ENCODE data around the gene TMEM255B.
"Not testable (repeated sequence)": the region's sequence is repeated elsewhere in the genome, so short reads cannot be mapped to it uniquely, and the experiment has no call there.

The TMEM255B gene

DNA sequence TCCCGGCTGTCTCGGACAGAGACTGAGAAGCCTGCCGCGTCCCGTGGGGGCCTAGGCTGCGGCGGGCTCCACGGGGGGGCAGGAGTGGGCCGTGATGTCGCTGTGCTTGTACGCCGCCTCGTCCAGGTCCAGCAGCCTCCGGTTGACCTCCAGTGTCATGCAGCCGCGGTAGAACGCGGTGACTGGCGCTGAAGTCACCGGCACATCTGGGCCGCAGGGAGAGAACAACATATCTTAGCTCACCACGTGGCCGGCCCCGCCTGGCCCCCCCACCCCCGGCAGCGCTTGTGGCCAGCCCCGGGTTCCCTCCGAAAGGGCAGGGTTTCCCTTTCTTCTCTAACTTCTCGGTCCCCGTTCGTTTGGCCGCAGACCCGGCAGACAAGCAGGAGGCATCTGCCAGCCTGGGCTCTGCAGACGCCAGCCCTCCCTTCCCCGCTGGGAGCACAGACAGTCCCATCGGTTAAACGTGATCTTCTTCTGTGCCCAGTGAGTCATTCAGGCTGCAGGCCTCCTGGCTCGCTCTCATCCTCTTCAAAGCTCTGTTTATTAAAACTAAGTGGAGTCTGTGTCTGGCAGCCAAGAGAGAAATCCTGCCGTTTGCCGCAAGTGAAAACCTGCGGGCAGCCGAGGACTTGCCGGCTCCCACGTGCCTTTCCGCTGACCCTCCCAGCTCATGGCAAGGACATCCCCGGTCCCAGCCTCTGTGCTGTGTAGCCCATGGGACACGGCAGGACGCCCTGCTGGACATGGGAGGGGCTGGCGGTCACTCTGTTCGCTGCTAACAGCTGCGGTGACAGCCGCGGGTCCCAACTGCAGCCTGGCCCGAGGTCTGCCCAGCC is 62.0 kb downstream of the TMEM255B start:
- DNase-seq = no peak

DNA sequence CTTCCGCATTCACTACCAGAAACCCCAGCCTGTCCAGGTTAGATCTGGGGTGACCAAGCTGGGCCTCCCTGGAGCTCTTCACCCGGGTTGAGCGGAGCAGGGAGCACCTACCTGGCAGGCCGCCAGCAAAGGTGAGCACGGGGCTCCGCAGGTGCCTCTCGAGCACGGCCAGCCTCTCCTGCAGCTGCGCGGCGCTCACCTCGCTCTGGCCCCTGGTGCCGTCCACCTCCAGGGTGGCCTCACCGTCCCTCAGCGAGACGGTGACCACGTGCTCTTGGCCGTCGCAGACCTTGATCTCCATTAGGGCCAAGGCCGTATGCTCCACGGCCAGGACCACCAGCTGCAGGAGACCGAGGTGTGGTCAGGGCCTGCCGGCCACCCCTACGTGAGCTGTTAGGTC is 62.8 kb downstream of the TMEM255B start:
- DNase-seq = no peak

DNA sequence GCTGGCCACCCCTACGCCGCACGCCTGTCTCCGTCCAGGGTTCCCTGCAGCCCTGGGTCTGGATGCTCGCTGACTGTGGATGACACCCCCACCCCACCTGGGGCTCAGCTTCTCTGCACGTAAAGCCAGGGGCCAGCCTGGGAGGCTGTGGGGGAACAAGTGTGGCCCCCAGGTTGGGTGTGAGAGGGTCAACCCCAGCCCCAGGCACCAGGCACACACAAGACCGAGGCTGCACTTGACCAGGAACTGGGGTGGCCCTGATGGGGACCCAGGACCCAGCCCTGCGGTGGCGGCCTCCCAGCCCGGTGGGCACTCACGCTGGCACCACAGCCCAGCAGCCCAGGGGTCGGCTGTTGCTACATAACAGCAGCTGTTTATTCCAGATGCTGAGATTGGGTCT is 63.2 kb downstream of the TMEM255B start:
- no peak for DNase-seq

DNA sequence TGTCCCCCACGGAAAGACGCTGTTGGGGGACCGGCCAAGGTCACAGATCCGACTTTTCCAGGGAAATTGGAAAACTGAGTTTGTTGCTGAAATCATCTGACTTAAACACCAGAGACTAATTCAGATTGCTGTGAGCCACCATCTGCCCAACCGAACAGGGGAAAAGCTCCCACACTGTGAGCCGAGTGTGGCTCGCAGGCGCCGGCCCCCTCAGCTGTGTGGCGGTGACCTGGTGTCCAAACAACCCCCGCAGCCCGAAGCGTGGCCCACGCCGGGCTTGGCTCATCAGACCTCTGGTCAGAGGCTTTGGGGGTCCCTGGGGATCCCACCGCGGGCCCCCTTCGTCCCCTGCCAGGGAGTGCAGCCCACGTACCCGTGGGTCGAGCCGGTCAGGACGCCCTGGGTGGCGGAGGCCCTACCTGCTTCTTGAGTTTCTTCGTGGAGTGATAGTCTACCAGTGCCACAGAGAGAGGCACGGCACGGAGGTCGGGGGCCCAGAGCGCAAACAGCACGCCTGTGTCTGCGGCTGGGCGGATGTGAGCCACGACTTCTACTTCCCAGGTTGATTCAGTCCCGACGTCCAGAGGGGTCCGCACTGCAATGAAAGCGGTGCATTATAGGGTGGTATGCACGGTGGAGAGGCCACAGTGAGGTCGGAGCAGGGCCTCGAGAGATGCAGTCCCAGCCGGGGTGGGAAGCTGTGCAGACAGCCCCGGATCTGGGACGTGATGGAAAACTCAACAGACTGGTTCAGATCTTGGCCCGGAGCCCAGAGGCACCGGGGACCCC is 64.1 kb downstream of the TMEM255B start:
- no peak for DNase-seq

DNA sequence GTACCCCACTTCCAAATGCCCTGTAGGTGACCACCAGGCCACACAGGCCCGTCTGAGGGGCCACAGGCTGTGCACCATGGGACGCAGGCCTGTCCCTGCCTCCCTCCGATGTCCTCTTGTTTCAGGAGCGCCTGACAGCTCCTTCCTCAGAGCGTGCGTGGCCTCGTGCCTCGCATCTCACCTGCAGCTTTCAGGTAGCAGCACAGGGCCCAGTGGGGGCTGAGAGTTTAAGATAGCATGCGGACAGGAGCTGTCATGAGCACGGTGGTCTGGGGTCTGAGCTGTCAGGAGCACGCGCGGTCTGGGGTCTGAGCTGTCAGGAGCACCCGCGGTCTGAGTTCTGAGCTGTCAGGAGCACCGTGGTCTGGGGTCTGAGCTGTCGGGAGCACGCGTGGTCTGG is 64.7 kb downstream of the TMEM255B start:
- DNase-seq = no peak

DNA sequence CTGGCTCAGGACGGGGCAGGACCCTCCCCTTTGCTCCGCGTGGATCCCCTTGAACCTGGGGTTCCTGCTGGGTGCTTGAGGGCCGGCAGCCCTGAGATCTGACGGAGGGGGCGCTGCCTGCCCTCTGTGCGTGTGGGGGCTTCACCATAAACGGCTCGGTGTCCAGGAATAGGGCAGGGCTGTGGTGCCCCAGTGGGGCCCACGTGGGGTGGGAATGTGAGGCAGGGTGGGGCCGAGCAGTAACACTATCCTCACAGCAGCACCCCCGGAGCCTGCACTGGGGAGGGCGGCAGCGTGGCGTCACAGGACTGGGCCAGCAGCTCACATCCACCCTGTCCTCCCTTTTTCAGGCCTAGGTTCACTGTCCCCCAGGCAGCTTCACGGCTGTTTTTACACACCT is 66.8 kb downstream of the TMEM255B start:
- DNase-seq = no peak

DNA sequence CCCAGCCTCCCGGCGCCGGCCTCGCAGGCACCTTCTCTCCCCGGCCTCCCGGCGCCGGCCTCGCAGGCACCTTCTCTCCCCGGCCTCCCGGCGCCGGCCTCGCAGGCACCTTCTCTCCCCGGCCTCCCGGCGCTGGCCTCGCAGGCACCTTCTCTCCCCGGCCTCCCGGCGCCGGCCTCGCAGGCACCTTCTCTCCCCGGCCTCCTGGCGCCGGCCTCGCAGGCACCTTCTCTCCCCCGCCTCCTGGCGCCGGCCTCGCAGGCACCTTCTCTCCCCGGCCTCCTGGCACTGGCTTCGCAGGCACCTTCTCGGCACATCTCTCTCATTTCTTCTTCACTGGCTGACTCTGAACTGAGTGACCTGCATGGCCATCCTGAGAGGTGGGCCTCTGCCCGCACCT is 67.4 kb downstream of the TMEM255B start:
- DNase-seq = not testable (repeated sequence)

DNA sequence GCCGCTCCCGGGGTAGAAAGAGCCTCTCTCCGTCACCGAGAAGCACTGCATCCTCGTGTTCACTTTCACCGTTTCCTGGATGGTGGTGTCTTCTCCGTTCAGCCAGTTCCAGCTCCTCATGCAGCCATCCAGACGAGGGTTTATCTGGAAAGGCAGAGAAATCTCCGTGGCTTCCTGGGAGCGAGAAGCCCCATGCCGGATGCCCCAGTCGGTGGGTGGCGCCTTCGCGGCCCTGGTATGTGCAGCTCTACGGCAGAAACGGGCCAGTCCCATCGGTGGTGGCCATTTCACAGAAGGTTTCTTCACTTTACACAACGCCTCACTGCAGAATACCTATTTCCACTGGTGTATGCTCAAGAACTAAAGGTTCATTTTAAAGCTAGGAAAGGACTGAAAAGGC is 68.0 kb downstream of the TMEM255B start:
- DNase-seq = no peak

DNA sequence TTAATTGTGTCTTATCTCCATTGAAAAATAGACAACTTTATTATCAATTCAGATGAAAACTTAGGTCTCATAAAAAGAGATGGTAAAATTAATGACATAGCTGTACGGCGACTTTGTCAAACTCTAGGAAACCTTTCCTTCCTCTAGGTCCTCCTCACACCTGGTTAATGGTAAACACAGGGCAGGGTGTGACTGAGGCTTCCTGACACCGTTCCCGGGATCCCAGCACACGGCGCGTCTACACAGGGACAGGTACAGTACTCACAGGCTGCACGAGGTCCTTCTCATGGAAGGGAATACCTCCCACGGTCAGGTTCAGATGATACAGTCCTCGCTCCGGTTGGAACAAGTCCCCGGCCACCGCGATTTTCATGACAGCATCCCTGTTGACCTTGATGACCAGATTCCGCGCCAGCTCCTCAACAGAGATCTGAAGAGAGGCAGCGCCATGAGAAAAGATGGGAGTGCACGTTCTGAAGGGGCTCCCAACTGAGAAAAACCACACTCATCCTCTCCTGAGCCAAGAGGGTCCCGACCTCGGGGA is 69.3 kb downstream of the TMEM255B start:
- DNase-seq = no peak

DNA sequence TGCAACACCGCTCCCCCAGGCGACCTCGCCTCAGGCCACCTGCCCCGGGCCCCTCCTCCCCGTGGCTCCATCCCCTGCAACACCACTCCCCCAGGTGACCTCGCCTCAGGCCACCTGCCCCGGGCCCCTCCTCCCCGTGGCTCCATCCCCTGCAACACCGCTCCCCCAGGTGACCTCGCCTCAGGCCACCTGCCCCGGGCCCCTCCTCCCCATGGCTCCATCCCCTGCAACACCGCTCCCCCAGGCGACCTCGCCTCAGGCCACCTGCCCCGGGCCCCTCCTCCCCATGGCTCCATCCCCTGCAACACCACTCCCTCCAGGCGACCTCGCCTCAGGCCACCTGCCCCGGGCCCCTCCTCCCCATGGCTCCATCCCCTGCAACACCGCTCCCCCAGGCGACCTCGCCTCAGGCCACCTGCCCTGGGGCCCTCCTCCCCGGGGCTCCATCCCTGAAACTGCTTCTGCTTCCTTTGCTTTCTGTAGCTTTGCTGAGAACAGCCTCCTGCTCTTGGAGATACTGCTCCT is 71.5 kb downstream of the TMEM255B start:
- not testable (repeated sequence) for DNase-seq

DNA sequence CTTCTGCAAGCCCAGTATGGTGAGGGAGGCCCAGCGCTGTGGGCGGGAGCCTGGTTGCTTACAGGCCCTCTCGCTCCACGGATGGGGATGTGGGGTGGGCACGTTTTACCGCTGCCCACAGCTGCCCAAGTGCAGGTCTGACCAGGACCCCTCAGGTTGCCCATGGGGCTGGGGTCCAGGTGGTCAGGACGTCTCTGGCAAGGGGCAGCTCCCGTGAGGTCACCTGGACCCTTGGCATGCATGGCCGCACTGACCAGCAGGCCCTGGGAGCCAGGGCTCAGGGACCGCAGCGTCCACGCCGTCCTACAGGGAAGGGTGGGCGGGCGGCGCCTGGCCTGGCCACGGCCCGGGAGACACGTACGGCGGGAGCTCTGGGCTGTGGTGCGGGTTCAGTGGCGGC is 72.0 kb downstream of the TMEM255B start:
- no peak for DNase-seq

DNA sequence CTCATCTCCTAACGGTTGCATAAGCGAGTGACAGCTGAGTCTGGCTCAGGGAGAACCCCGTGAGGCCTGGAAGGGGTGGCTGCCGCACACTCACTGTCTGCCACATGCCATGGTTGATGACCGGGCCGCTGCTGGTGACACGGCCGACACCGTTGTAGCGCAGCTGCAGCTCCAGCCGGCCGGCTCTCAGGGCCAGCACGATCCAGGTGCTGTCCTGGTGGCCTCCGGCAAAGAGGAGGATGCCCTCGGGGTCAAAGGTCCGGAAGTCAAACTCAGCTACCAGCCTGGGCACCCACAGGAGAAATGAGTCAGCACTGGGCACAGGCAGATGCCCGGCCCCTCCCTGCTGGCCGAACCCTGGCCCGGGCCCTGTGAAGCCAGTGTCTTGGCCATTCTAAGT is 73.2 kb downstream of the TMEM255B start:
- no peak for DNase-seq

DNA sequence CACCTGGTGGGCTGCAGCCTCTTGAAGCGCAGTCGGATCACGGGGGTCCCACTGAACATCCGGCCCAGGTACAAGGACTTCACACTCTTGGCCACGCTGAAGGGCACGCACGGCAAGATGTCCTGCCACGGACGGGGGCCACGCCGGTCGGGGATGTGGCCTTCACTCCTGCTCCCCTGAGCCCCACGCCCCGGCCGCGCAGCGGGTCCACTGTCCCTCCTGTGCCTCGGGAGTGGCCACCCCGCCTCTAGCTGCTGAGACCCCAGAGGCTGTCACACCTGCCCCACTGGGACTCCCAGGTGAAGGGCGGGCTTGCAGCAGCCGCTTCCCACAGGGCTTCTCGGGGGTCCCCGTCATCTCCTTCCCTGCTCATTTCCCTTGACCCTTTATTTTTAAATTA is 73.6 kb downstream of the TMEM255B start:
- no peak for DNase-seq

DNA sequence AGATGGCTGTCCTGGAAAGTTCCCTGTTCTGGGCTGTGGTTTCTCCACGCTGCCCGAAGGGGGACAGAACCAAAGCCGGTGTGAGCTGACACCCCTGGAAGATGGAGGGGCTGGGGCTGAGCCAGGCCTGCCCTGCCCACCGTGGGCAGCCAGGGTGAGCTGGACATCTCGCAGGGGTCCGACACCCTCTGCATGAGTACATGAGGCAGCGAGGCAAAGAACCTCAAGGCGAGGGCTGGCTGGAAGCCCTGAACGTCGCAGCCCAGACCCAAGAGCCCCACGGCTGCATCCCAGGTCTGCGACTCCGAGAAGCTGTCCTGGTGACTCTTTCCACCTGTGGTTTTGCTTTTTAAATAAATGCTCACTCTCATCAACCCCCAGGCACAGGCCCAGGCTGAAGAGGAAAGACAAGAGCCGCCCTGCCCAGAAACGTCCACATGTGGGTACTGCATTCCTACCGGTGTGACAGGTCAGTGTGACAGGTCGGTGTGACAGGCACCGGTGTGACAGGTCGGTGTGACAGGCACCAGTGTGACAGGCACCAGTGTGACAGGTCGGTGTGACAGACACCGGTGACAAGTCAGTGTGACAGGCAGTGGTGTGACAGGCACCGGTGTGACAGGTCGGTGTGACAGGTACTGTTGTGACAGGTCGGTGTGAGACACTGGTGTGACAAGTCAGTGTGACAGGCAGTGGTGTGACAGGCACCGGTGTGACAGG is 74.2 kb downstream of the TMEM255B start:
- no peak for DNase-seq

DNA sequence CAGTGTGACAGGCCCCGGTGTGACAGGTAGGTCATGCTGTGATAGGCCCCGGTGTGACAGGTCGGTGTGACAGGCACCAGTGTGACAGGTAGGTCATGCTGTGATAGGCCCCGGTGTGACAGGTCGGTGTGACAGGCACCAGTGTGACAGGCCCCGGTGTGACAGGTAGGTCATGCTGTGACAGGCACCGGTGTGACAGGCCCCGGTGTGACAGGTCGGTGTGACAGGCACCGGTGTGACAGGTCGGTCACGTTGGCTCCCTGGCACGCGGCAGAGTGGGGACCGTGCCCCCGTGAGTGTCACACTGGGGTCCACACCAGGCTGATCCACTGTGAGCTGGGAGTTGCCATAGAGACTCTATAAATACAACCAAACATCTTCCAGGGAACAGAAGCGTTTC is 75.0 kb downstream of the TMEM255B start:
- not testable (repeated sequence) for DNase-seq

DNA sequence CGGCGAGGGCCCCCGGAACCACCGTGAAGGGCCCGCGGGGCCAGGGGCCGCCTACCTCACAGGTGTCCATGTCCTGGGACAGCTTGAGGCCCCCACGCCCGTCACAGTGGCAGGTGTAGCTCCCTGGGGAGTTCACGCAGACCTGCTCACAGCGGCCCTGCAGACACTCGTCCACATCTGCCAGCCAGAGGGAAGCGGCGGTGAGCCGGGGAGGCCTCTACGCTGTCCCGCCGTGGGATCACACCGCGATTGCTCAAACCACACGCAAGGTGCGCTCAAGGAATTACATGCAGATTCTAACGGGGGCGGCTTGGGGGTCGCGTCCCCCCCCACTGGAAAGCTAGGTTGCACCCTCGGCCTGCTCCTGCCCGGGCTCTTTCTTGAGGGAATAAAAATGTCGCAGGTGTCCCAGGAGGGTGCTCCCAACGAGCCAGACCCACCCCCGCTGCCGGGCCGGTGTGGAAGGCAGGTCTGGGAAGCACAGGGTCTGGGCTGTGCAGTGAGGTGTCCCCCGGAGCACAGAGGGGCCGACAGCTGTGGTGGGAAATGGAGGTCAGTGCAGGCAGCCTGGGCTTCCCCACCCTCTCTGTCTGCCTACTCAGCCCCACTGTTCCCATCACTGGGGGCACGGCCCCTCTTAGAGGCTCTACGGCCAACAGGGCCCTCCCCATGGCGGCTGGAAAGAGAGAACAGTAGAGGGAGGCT is 75.6 kb downstream of the TMEM255B start:
- DNase-seq = no peak

DNA sequence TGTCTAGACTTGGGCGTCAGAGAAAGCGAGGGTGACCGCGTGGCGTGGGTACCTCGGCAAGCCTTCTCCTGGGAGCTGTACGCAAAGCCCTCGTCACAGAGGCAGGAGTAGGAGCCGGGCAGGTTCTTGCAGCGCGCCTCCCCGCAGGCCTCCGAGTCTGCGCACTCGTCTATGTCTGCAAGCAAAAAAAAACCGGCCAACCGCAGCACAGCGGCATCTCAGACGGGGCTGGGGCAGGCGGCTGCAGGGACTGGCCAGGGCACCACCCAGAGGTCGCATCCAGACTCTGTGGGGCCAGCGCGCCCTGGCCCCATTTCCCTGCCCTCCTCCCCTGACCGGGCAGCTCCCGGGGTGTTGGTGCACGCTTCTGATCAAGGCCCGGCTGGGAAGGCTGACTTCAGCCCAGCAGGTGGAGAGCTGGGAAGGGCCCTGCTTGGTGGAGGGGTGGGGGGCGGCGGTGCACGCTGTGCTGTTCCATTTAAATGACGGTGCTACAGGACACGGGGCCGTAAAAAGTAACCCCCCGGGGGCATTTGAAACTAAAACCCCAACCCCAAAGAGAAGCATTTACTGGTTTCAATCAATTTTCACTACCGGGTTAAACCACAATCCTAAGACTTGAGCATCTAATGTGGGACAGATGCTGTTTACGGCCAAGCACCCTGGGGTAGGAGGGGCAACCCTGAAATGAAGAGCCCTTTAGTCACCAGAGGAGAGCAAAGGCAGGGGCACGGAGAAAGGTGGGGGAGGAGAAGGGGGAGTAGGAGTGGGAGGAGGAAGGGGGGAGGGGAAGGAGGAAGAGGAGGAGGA is 76.6 kb downstream of the TMEM255B start:
- no peak for DNase-seq

DNA sequence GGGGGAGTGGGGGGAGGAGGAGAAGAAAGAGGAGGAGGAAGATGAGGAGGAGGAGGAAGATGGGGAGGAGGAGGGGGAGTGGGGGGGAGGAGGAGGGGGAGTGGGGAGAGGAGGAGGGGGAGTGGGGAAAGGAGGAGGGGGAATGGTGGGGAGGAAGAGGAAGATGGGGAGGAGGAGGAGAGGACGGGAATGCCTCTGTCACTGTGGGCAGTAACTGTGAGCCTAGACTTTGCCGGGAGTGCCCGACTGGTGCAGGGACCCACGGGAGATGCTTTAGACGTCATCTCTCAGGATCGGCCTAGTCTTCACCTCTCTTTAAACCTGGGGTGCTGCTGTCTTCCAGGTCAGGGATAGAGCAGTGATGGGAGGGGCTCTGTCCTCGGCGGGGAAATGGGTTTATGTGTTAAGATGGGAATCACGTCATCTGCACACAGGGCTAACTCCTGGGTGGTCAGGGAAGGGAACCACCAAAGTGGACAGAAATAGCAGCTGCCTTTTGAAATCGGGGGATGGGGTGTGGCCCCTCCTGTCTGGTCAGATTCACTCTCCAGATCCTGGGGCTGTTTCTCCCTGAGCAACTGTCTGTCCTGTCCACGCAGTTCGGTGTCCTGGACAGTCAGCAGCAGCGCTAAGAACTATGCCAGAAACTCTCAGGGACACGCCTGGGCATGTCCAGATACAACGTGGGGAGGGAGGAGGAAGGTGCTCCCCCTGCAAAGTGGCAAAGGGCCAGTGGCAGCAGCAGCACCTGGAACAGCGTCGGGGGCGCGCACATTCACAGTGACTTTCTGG is 77.9 kb downstream of the TMEM255B start:
- DNase-seq = no peak

DNA sequence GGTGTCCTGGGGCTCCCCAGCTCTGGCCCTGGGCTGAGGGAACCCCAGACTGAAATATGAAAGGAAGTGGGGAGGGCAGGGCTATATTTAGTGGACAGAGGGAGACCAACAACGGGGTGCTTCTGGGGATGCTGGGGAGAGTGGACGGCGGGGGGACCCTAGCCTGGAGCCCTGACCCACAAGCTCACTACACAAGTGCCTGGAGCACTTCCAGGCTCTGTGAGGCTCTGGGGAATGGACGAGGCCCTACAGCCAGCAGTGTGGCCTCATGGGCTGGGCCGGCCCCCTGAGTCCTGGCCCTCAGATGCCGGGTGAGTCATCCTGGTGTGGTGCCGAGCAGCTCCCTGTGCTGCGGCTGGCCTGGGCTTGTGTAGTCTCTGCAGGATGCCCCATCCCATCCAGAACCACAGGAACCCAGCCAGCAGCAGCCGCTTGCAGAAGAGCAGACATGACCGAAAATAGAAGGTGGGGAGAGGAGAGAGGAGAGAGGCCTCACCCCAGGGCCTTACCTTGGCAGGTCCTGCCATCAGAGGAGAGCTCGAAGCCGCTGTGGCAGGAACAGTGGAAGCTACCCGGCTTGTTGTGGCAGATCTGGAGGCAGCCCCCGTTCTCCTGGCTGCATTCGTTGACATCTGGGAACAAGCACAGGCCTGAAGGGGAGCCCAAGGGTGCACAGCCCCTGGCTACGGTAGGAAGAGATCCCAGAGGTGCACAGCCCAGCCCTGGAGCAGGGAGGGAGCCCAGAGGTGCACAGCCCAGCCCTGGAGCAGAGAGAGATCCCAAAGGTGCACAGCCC is 78.7 kb downstream of the TMEM255B start:
- DNase-seq = no peak

DNA sequence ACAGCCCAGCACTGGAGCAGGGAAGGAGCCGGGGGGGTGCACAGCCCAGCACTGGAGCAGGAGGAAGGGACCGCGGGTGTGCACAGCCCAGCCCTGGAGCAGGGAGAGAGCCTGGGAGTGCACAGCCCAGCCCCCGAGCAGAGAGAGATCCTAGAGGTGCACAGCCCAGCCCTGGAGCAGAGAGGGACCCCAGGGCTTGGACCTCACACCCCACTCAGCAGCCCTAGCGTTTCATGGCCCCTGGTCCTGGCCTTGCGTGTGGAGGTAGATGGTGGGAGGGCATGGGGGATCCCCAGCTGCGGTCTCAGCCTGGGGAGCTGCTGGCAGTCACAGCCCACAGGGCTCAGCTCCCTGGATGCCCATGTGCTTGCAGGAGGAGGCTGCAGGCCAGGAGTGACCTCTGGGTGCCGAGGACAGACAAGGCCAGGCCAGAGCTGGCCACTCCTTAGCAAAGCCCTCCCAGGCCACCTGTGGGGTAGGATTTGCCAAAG is 79.7 kb downstream of the TMEM255B start:
- DNase-seq = no peak
